HL-60 (cell line): ENCODE data around the gene PTPRN2.

Source experiments
- DNase-seq, 2 experiments: peaks; one replicate each; pipeline ENCODE4 v3.0.0-alpha.2; 2010 to 2020; ENCODE audit warnings: low read depth in 1 of 2, low spot score in 1 of 2
- H3K27ac ChIP-seq: fragments of 250-450 bp; sonication (Bioruptor Pico); replicated peaks from 2 replicates; pipeline ENCODE4 v1.5.1; 2020; ENCODE audit warnings: mild to moderate bottlenecking, moderate library complexity
- H3K27me3 ChIP-seq: fragments of 250-450 bp; sonication (Bioruptor Pico); 2 replicates; pipeline ENCODE4 v1.5.1; 2021; ENCODE audit warnings: mild to moderate bottlenecking, moderate library complexity; ENCODE audit not compliant: insufficient read depth, poor library complexity, severe bottlenecking
- H3K4me3 ChIP-seq: replicated peaks from 2 replicates; pipeline ENCODE4 v1.5.1; 2011; ENCODE audit warnings: mild to moderate bottlenecking, control low read depth, low read length; ENCODE audit not compliant: insufficient read depth
- CTCF ChIP-seq: IDR thresholded peaks from one replicate; pipeline ENCODE4 v1.5.1; 2011; ENCODE audit warnings: low read length, control low read depth, inconsistent platforms; ENCODE audit not compliant: insufficient read depth
- GABPA ChIP-seq: IDR thresholded peaks from 2 replicates; pipeline ENCODE4 v1.6.1; 2012; ENCODE audit warnings: low read depth
- POLR2AphosphoS5 ChIP-seq: IDR thresholded peaks from 2 replicates; pipeline ENCODE4 v1.6.1; 2012; ENCODE audit warnings: low read depth
- REST ChIP-seq: IDR thresholded peaks from 2 replicates; pipeline ENCODE4 v1.6.1; 2012; ENCODE audit warnings: low read depth; ENCODE audit not compliant: insufficient replicate concordance
- SPI1 ChIP-seq: IDR thresholded peaks from 2 replicates; pipeline ENCODE4 v1.6.1; 2012; ENCODE audit warnings: low read depth, mild to moderate bottlenecking, borderline replicate concordance

PTPRN2 gene

GRCh38 chr7:157840174-157840913 is 747.3 kb downstream of the PTPRN2 start:
- Histone ChIP-seq H3K27me3 (no peaks in the 10 kb centered on the region), H3K4me3 (no peak overlapping the region)
- TF ChIP-seq POLR2AphosphoS5: no peak
- no peak for TF ChIP-seq SPI1
- TF ChIP-seq GABPA: no peak
- TF ChIP-seq CTCF: no peak

GRCh38 chr7:157839672-157840167 is 747.9 kb downstream of the PTPRN2 start:
- Histone ChIP-seq H3K27me3 (no peaks in the 10 kb centered on the region), H3K27ac (no peak overlapping the region), H3K4me3 (no peak overlapping the region)
- TF ChIP-seq REST (no peak), GABPA (no peak), SPI1 (no peak), POLR2AphosphoS5 (no peak), CTCF (no peak)
- no peak for DNase-seq

More at GRCh38 chr7:157840174-157840913, 747.3 kb downstream of the PTPRN2 start:
- no peak for DNase-seq
- H3K27ac ChIP-seq: no peak overlapping the region

- Histone ChIP-seq H3K27me3 (no peaks in the 10 kb centered on the region), H3K27ac (no peak overlapping the region), H3K4me3 (no peak overlapping the region)
- TF ChIP-seq POLR2AphosphoS5 (no peak), CTCF (no peak), REST (no peak), SPI1 (no peak), GABPA (no peak)
- DNase-seq: no peak
Observed at GRCh38 chr7:157839226-157839625, 748.4 kb downstream of the PTPRN2 start.

GRCh38 chr7:157837561-157837960 is 750.1 kb downstream of the PTPRN2 start:
- TF ChIP-seq POLR2AphosphoS5 (no peak), SPI1 (no peak), GABPA (no peak), CTCF (no peak), REST (no peak)
- H3K27me3 ChIP-seq: no peaks in the 10 kb centered on the region
- no peak overlapping the region for H3K4me3 ChIP-seq
- no peak for DNase-seq
- H3K27ac ChIP-seq: no peak overlapping the region
